ENCODE measurements around the gene GAS2L1.

GRCh38 chr22:29268511-29269229, 37.8 kb upstream of the GAS2L1 start:
- TF ChIP-seq, protein P1, sequence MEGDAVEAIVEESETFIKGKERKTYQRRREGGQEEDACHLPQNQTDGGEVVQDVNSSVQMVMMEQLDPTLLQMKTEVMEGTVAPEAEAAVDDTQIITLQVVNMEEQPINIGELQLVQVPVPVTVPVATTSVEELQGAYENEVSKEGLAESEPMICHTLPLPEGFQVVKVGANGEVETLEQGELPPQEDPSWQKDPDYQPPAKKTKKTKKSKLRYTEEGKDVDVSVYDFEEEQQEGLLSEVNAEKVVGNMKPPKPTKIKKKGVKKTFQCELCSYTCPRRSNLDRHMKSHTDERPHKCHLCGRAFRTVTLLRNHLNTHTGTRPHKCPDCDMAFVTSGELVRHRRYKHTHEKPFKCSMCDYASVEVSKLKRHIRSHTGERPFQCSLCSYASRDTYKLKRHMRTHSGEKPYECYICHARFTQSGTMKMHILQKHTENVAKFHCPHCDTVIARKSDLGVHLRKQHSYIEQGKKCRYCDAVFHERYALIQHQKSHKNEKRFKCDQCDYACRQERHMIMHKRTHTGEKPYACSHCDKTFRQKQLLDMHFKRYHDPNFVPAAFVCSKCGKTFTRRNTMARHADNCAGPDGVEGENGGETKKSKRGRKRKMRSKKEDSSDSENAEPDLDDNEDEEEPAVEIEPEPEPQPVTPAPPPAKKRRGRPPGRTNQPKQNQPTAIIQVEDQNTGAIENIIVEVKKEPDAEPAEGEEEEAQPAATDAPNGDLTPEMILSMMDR (IDR thresholded peaks at IDR 0.05) = no peak
- TF ChIP-seq EP300 (IDR thresholded peaks at IDR 0.05) = no peak
